OCI-LY7 (cell line): ENCODE results near the gene C2CD3. TPM values are rescaled to one million over a fixed set of nuclear protein-coding genes. Genes with fewer than 3 reads are reported as not detected.

Source experiments
- BruUV-seq: library from RNA; stranded (reverse); fragments of 400-500 nt; replicated peaks from 2 replicates; lab custom pipeline; 2021; lab: Mats Ljungman, UMichigan
- CTCF ChIA-PET: fragments of 300-600 bp; sonication (Branson Sonifier 250); formaldehyde crosslinking; loops from one replicate; lab custom pipeline; 2022; ENCODE audit warnings: antibody characterized with exemption; ENCODE audit not compliant: unreplicated experiment; lab: Charles Lee
- POLR2A ChIA-PET: fragments of 300-600 bp; sonication (Branson Sonifier 250); formaldehyde crosslinking; loops from one replicate; lab custom pipeline; 2022; ENCODE audit warnings: antibody characterized with exemption; lab: Charles Lee
- DNase-seq: peaks from one replicate; pipeline ENCODE4 v3.0.0-alpha.2; 2015; ENCODE audit warnings: low spot score
- H2AFZ ChIP-seq: fragments of 200-600 bp; sonication (generic), shearing (Covaris generic); 2 replicates; pipeline ENCODE4 v1.6.1; 2014; ENCODE audit warnings: mild to moderate bottlenecking, antibody characterized with exemption, low read length, moderate library complexity
- H3K27ac ChIP-seq: fragments of 200-600 bp; sonication (generic); 2 replicates; pipeline ENCODE4 v1.5.1; 2014; ENCODE audit warnings: mixed run types, low read depth, mild to moderate bottlenecking, moderate library complexity, low read length, inconsistent platforms; ENCODE audit not compliant: poor library complexity, severe bottlenecking
- H3K36me3 ChIP-seq: fragments of 200-600 bp; sonication (generic); 2 replicates; pipeline ENCODE4 v1.6.1; 2014; ENCODE audit warnings: mild to moderate bottlenecking, antibody characterized with exemption, low read length, moderate library complexity, mixed read lengths; ENCODE audit not compliant: insufficient read depth
- H3K4me1 ChIP-seq: fragments of 200-600 bp; sonication (generic); 2 replicates; pipeline ENCODE4 v1.5.1; 2014; ENCODE audit warnings: mild to moderate bottlenecking, low read length; ENCODE audit not compliant: insufficient read depth, poor library complexity, severe bottlenecking
- H3K4me2 ChIP-seq: fragments of 200-600 bp; sonication (generic); 2 replicates; pipeline ENCODE4 v1.6.1; 2014; ENCODE audit warnings: mild to moderate bottlenecking, low read length
- H3K4me3 ChIP-seq: fragments of 200-600 bp; sonication (generic); 2 replicates; pipeline ENCODE4 v1.5.1; 2014; ENCODE audit warnings: mild to moderate bottlenecking, low read depth, low read length; ENCODE audit not compliant: poor library complexity, severe bottlenecking
- H3K79me2 ChIP-seq: fragments of 200-600 bp; sonication (generic); 2 replicates; pipeline ENCODE4 v1.6.1; 2016; ENCODE audit warnings: low read depth, mild to moderate bottlenecking, low read length, moderate library complexity, mixed read lengths; ENCODE audit not compliant: insufficient read depth
- H3K9me2 ChIP-seq: fragments of 200-600 bp; sonication (generic); 2 replicates; pipeline ENCODE4 v1.6.1; 2016; ENCODE audit warnings: mild to moderate bottlenecking, low read length, mixed read lengths; ENCODE audit not compliant: insufficient read depth
- H3K9me3 ChIP-seq: fragments of 200-600 bp; sonication (generic); 2 replicates; pipeline ENCODE4 v1.6.1; 2014; ENCODE audit warnings: mild to moderate bottlenecking, mixed run types, low read length, mixed read lengths
- H4K20me1 ChIP-seq: fragments of 200-600 bp; sonication (generic); 2 replicates; pipeline ENCODE4 v1.6.1; 2014; ENCODE audit warnings: mild to moderate bottlenecking, antibody characterized with exemption, low read length, moderate library complexity, mixed read lengths; ENCODE audit not compliant: insufficient read depth
- CTCF ChIP-seq: fragments of 200-600 bp; sonication (generic); conservative IDR thresholded peaks from 2 replicates; pipeline ENCODE4 v1.5.1; 2014; ENCODE audit warnings: mild to moderate bottlenecking, antibody characterized with exemption, low read length, moderate library complexity, mixed read lengths
- EZH2phosphoT487 ChIP-seq: fragments of 200-600 bp; sonication (generic); IDR thresholded peaks from 2 replicates; pipeline ENCODE4 v1.6.1; 2018; ENCODE audit warnings: low read depth, borderline replicate concordance, mild to moderate bottlenecking, mixed run types, antibody characterized with exemption, low read length, moderate library complexity, mixed read lengths
- intact Hi-C: fragments of 100-400 bp; cut with micrococcal nuclease; formaldehyde crosslinking; loops from one replicate; pipeline ENCODE4 v1.10.0; 2022; ENCODE audit not compliant: unreplicated experiment
- total RNA-seq, 2 experiments: library from RNA; depleted of rRNA in 1 of 2; stranded (reverse); fragments of >200 nt in 1 of 2; shearing (Covaris generic) in 1 of 2; gene quantifications; 2 replicates each; pipeline ENCODE4 v1.2.3, GENCODE V29; 2014 to 2022

C2CD3 gene
- total RNA-seq, 2 experiments from 2014 or later = 29.2 to 32.1 TPM

- BruUV-seq = no TSS peak
- DNase-seq = no peak
- Histone ChIP-seq H3K4me3 (no peak overlapping the region), H3K79me2 (peaks cover 7% of the 10 kb centered on the region; the same call in 1 of the 2 replicates), H3K36me3 (peaks cover 32% of the 10 kb centered on the region), H4K20me1 (no peaks in the 10 kb centered on the region), H3K27ac (no peak overlapping the region), H3K9me2 (no peaks in the 10 kb centered on the region), H3K4me1 (no peaks in the 10 kb centered on the region), H3K9me3 (peaks cover 10% of the 10 kb centered on the region; the same call in 1 of the 2 replicates), H2AFZ (no peak overlapping the region), H3K4me2 (no peak overlapping the region)
- TF ChIP-seq CTCF = no peak
- no peak for TF ChIP-seq EZH2phosphoT487
- intact Hi-C loops = no loop called here
- CTCF ChIA-PET = no interaction called here
- POLR2A ChIA-PET = no interaction called here
Observed at GRCh38 chr11:74154620-74155281, 16.1 kb downstream of the C2CD3 start.

- no peak overlapping the region for H3K27ac ChIP-seq
- DNase-seq = no peak
- no peak overlapping the region for H3K4me3 ChIP-seq
- H3K4me1 ChIP-seq = no peaks in the 10 kb centered on the region
- H3K36me3 ChIP-seq = peaks cover 32% of the 10 kb centered on the region
- peaks cover 7% of the 10 kb centered on the region; the same call in 1 of the 2 replicates for H3K79me2 ChIP-seq
- no TSS peak for BruUV-seq
- CTCF ChIA-PET = no interaction called here
- intact Hi-C loops = no loop called here
- H3K4me2 ChIP-seq = no peak overlapping the region
- POLR2A ChIA-PET = no interaction called here
- no peaks in the 10 kb centered on the region for H3K9me2 ChIP-seq
- TF ChIP-seq EZH2phosphoT487 (no peak), CTCF (no peak)
- peaks cover 10% of the 10 kb centered on the region; the same call in 1 of the 2 replicates for H3K9me3 ChIP-seq
- no peaks in the 10 kb centered on the region for H4K20me1 ChIP-seq
- no peak overlapping the region for H2AFZ ChIP-seq
Observed at GRCh38 chr11:74153224-74153623, 17.6 kb downstream of the C2CD3 start.
